K562 (cell line): Measurements from ENCODE around the gene ZNF343. TPM values are rescaled to one million over a fixed set of nuclear protein-coding genes. Genes with fewer than 3 reads are reported as not detected.

Experiments used
- C11orf30 ChIP-seq: fragments of 450-650 bp; IDR thresholded peaks from 2 replicates; pipeline ENCODE4 v1.6.1; 2016; ENCODE audit warnings: low read depth, mild to moderate bottlenecking
- CHD1 ChIP-seq: fragments of 200-600 bp; sonication (generic); IDR thresholded peaks from one replicate; pipeline ENCODE4 v1.6.1; 2012; ENCODE audit warnings: mild to moderate bottlenecking, moderate library complexity, low read length, inconsistent platforms
- CREB3 ChIP-seq: fragments of 450-650 bp; conservative IDR thresholded peaks from 2 replicates; pipeline ENCODE4 v1.6.1; 2016; ENCODE audit warnings: missing genetic modification characterization, low read depth, mild to moderate bottlenecking, missing compliant biosample characterization, moderate library complexity
- E2F3 ChIP-seq: fragments of 250-450 bp; sonication (Bioruptor Pico); IDR thresholded peaks from 2 replicates; pipeline ENCODE4 v1.4.0; 2020; ENCODE audit warnings: mild to moderate bottlenecking
- E2F8 ChIP-seq: fragments of 450-650 bp; IDR thresholded peaks from 2 replicates; pipeline ENCODE4 v1.7.1; 2018; ENCODE audit warnings: mild to moderate bottlenecking, low read depth; ENCODE audit not compliant: partially characterized antibody
- ETV6 ChIP-seq, 3 experiments: fragments of 150-350 bp in 1 of 3; sonication (generic) in 1 of 3; formaldehyde crosslinking in 1 of 3; IDR thresholded peaks; 2 replicates each; pipeline versions ENCODE4 v1.6.1 to v1.8.0; 2014 to 2022; ENCODE audit warnings: borderline replicate concordance in 2 of 3, low read depth in 2 of 3, antibody characterized with exemption in 1 of 3, low read length in 1 of 3, mild to moderate bottlenecking in 1 of 3, missing genetic modification reagents in 1 of 3
- FOXM1 ChIP-seq, 2 experiments: fragments of 450-650 bp in 1 of 2; sonication (generic) in 1 of 2; formaldehyde crosslinking in 1 of 2; IDR thresholded peaks; 2 replicates each; pipeline versions ENCODE4 v1.6.1 to v1.9.0; 2017 to 2022; ENCODE audit warnings: low read depth in 2 of 2, mild to moderate bottlenecking in 2 of 2, missing genetic modification reagents in 1 of 2, moderate library complexity in 1 of 2
- KAT7 ChIP-seq: sonication (generic); formaldehyde crosslinking; IDR thresholded peaks from 2 replicates; pipeline ENCODE4 v1.8.0; 2022; ENCODE audit warnings: missing genetic modification reagents, mild to moderate bottlenecking, borderline replicate concordance
- KLF6 ChIP-seq: fragments of 250-450 bp; sonication (Bioruptor Pico); IDR thresholded peaks from 2 replicates; pipeline ENCODE4 v1.4.0; 2020; ENCODE audit warnings: mild to moderate bottlenecking, moderate library complexity, borderline replicate concordance
- MEF2D ChIP-seq: conservative IDR thresholded peaks from 2 replicates; pipeline ENCODE4 v1.6.1; 2016; ENCODE audit warnings: low read depth, missing genetic modification characterization, missing compliant biosample characterization
- NFE2 ChIP-seq: IDR thresholded peaks from 2 replicates; pipeline ENCODE4 v1.6.1; 2014; ENCODE audit warnings: antibody characterized with exemption, low read depth
- NRF1 ChIP-seq, 2 experiments: fragments of 450-650 bp; IDR thresholded peaks in 1 of 2; conservative IDR thresholded peaks in 1 of 2; 2 replicates each; pipeline ENCODE4 v1.6.1; 2014; ENCODE audit warnings: mild to moderate bottlenecking in 2 of 2
- RFX5 ChIP-seq: IDR thresholded peaks from 2 replicates; pipeline ENCODE4 v1.6.1; 2011; ENCODE audit warnings: low read depth, mild to moderate bottlenecking, improper control_type of control experiment, low read length
- SP2 ChIP-seq: IDR thresholded peaks from 2 replicates; pipeline ENCODE4 v1.6.1; 2011; ENCODE audit warnings: mild to moderate bottlenecking, low read depth, low read length, moderate library complexity; ENCODE audit not compliant: poor library complexity, severe bottlenecking; ENCODE audit errors: extremely low read depth
- SPI1 ChIP-seq: IDR thresholded peaks from 2 replicates; pipeline ENCODE4 v1.6.1; 2011; ENCODE audit warnings: low read depth, low read length, control low read depth, borderline replicate concordance
- SRF ChIP-seq, 2 experiments: fragments of 250-450, 450-650 bp in 1 of 2; sonication (Bioruptor Pico) in 1 of 2; sonication (generic) in 1 of 2; formaldehyde crosslinking; IDR thresholded peaks; 2 replicates each; pipeline versions ENCODE4 v1.5.0 to v1.5.1; 2020 to 2022; ENCODE audit warnings: mild to moderate bottlenecking in 1 of 2, missing genetic modification reagents in 1 of 2
- STAG1 ChIP-seq: sonication (generic); formaldehyde crosslinking; IDR thresholded peaks from 2 replicates; pipeline ENCODE4 v1.5.0; 2020; ENCODE audit warnings: missing genetic modification reagents, borderline replicate concordance
- TAF15 ChIP-seq: fragments of 200-400 bp; formaldehyde crosslinking; IDR thresholded peaks from 2 replicates; pipeline ENCODE4 v1.6.1; 2017; ENCODE audit warnings: mild to moderate bottlenecking, low read depth, low read length, moderate library complexity
- ZNF165 ChIP-seq: fragments of 250-450 bp; sonication (Bioruptor Pico); IDR thresholded peaks from 2 replicates; pipeline ENCODE4 v1.4.0; 2020; ENCODE audit warnings: borderline replicate concordance
- ZNF232 ChIP-seq: sonication (generic); formaldehyde crosslinking; IDR thresholded peaks from 2 replicates; pipeline ENCODE4 v1.8.0; 2022; ENCODE audit warnings: mild to moderate bottlenecking, missing genetic modification reagents
- polyA plus RNA-seq, 8 experiments: library from polyadenylated mRNA; depleted of rRNA in 4 of 8; stranded (reverse) in 5 of 8; unstranded in 3 of 8; fragments of >200 nt; fragmentation: Nextera tagmentation in 2 of 8; fragmentation: Illumina TruSeq in 1 of 8; extraction: Ambion mirVana in 2 of 8; extraction: Trizol in 1 of 8; gene quantifications; 2 replicates each; pipeline versions ENCODE4 v1.2.1 to v1.2.3, GENCODE V29; 2011 to 2014; ENCODE audit warnings: inconsistent platforms in 1 of 8, missing spikeins in 1 of 8
- total RNA-seq, 7 experiments: library from RNA; depleted of rRNA in 6 of 7; stranded (reverse); fragments of >200 nt in 6 of 7; fragmentation: Illumina TruSeq in 2 of 7; extraction: Trizol in 2 of 7; gene quantifications; 2 replicates each; pipeline versions ENCODE4 v1.2.1 to v1.2.3, GENCODE V29; 2011 to 2021; ENCODE audit warnings: low replicate concordance in 1 of 7
- TF ChIP-seq, protein P1 (sequence below): fragments of 450-650 bp; formaldehyde crosslinking; IDR thresholded peaks from 2 replicates; pipeline ENCODE4 v1.4.0; 2020; ENCODE audit warnings: mild to moderate bottlenecking, mixed read lengths

ZNF343 gene
- total and polyA plus RNA-seq, 9 of the 15 experiments (the other 6 are each of a cell fraction or from before 2014, with no cell fraction given) = 1.4 to 9.8 (median 6.4) TPM

- TF ChIP-seq SPI1 = no peak
- no peak for TF ChIP-seq STAG1 (CRISPR knock-in tag)
- TF ChIP-seq ZNF232 (CRISPR knock-in tag) = 0 out of 2 replicates have a peak, but pooled peaks have one; percentile 73
- no peak for TF ChIP-seq SP2
- peak; percentile 98 for TF ChIP-seq E2F8
- peak in 1 of 2 experiments; percentile 23; a peak in 1 of 4 replicates for TF ChIP-seq SRF (CRISPR knock-in tag; IDR thresholded peaks at IDR 0.05)
- TF ChIP-seq KAT7 (CRISPR knock-in tag) = peak; percentile 43; the same call in 1 of the 2 replicates
- peak; percentile 52 for TF ChIP-seq CHD1
- peak; percentile 74 for TF ChIP-seq C11orf30
- no peak for TF ChIP-seq TAF15
- TF ChIP-seq CREB3 = no peak
- TF ChIP-seq ETV6 (IDR thresholded peaks at IDR 0.05; ENCODE audit: borderline replicate concordance in 1 of 2, low read depth in 2 of 2, low read length in 1 of 2) = no peak
- TF ChIP-seq ETV6 (CRISPR knock-in tag; IDR thresholded peaks at IDR 0.05; ENCODE audit: borderline replicate concordance) = peak; percentile 22; the same call in 1 of the 2 replicates
- TF ChIP-seq E2F3 = peak; percentile 100
- no peak for TF ChIP-seq ZNF165 (CRISPR knock-in tag)
- TF ChIP-seq MEF2D (tag) = 0 out of 2 replicates have a peak, but pooled peaks have one; percentile 9
- TF ChIP-seq, protein P1, sequence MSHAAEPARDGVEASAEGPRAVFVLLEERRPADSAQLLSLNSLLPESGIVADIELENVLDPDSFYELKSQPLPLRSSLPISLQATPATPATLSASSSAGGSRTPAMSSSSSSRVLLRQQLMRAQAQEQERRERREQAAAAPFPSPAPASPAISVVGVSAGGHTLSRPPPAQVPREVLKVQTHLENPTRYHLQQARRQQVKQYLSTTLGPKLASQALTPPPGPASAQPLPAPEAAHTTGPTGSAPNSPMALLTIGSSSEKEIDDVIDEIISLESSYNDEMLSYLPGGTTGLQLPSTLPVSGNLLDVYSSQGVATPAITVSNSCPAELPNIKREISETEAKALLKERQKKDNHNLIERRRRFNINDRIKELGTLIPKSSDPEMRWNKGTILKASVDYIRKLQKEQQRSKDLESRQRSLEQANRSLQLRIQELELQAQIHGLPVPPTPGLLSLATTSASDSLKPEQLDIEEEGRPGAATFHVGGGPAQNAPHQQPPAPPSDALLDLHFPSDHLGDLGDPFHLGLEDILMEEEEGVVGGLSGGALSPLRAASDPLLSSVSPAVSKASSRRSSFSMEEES (CRISPR knock-in tag) = no peak
- TF ChIP-seq NFE2 = no peak
- TF ChIP-seq RFX5 = no peak
- no peak for TF ChIP-seq FOXM1 (IDR thresholded peaks at IDR 0.05; ENCODE audit: low read depth)
- TF ChIP-seq FOXM1 (CRISPR knock-in tag; IDR thresholded peaks at IDR 0.05; ENCODE audit: low read depth) = peak; percentile 83; the same call in 1 of the 2 replicates
- peak in 1 of 2 experiments; percentile 55; a peak in 1 of 4 replicates for TF ChIP-seq NRF1 (conservative IDR thresholded peaks at IDR 0.05 in 1 of 2, IDR thresholded peaks at IDR 0.05 in 1 of 2)
- TF ChIP-seq KLF6 (CRISPR knock-in tag) = no peak
Measured at GRCh38 chr20:2470423-2471193, 38.1 kb downstream of the ZNF343 start, which contains the start of gene SNRPB (continued).
